Progenitor cell of endocrine pancreas (in vitro differentiated cells): ENCODE results near the gene ARHGAP8. TPM values are rescaled to one million over a fixed set of nuclear protein-coding genes. Genes with fewer than 3 reads are reported as not detected.

Experiments
- DNase-seq: peaks from one replicate; pipeline ENCODE4 v3.0.0; 2021; ENCODE audit warnings: low spot score; ENCODE audit not compliant: unreplicated experiment
- H3K27ac Mint-ChIP-seq: 2 replicates; pipeline ENCODE4 v1.8.0; 2021; ENCODE audit warnings: mild to moderate bottlenecking, moderate library complexity, mixed read lengths
- H3K27me3 Mint-ChIP-seq: 2 replicates; pipeline ENCODE4 v1.8.0; 2021; ENCODE audit warnings: mixed read lengths
- H3K36me3 Mint-ChIP-seq: 2 replicates; pipeline ENCODE4 v1.8.0; 2022; ENCODE audit warnings: mixed read lengths; ENCODE audit not compliant: insufficient read depth
- H3K4me1 Mint-ChIP-seq: 2 replicates; pipeline ENCODE4 v1.8.0; 2021; ENCODE audit warnings: low read depth, mixed read lengths
- H3K4me3 Mint-ChIP-seq: 2 replicates; pipeline ENCODE4 v1.8.0; 2021; ENCODE audit warnings: low read depth, mild to moderate bottlenecking, moderate library complexity, mixed read lengths
- H3K9me3 Mint-ChIP-seq: 2 replicates; pipeline ENCODE4 v1.8.0; 2021; ENCODE audit warnings: low read depth, mixed read lengths
- CTCF ChIP-seq: fragments of 200-600 bp; sonication (generic); IDR thresholded peaks from one replicate; pipeline ENCODE4 v1.5.0; 2021; ENCODE audit warnings: antibody characterized with exemption, mild to moderate bottlenecking; ENCODE audit not compliant: unreplicated experiment
- total RNA-seq: library from RNA; stranded (reverse); gene quantifications from 2 replicates; pipeline ENCODE4 v1.2.1, GENCODE V29; 2021

ARHGAP8 gene
- total RNA-seq, 1 donor from 2014 or later, result 100 TPM

GRCh38 chr22:44884968-44885805 lies 132.8 kb downstream of the ARHGAP8 start:
- peaks cover 4% of the 10 kb centered on the region for H3K36me3 Mint-ChIP-seq
- no peak overlapping the region for H3K27ac Mint-ChIP-seq
- H3K9me3 Mint-ChIP-seq, result no peaks in the 10 kb centered on the region
- no peaks in the 10 kb centered on the region for H3K27me3 Mint-ChIP-seq
- no peak for DNase-seq
- no peaks in the 10 kb centered on the region for H3K4me1 Mint-ChIP-seq
- no peak for TF ChIP-seq CTCF
- H3K4me3 Mint-ChIP-seq, result no peak overlapping the region

GRCh38 chr22:44885806-44886360 lies 133.5 kb downstream of the ARHGAP8 start:
- no peak for DNase-seq
- no peak for TF ChIP-seq CTCF
- Mint-ChIP-seq H3K4me1 (no peaks in the 10 kb centered on the region), H3K4me3 (no peak overlapping the region), H3K36me3 (peaks cover 4% of the 10 kb centered on the region), H3K27ac (no peak overlapping the region), H3K27me3 (no peaks in the 10 kb centered on the region), H3K9me3 (no peaks in the 10 kb centered on the region)

GRCh38 chr22:44887941-44888366 lies 135.6 kb downstream of the ARHGAP8 start:
- Mint-ChIP-seq H3K4me3 (no peak overlapping the region), H3K27ac (no peak overlapping the region), H3K27me3 (no peaks in the 10 kb centered on the region), H3K36me3 (no peaks in the 10 kb centered on the region), H3K4me1 (no peaks in the 10 kb centered on the region), H3K9me3 (no peaks in the 10 kb centered on the region)
- TF ChIP-seq CTCF, result no peak
- no peak for DNase-seq

DNA sequence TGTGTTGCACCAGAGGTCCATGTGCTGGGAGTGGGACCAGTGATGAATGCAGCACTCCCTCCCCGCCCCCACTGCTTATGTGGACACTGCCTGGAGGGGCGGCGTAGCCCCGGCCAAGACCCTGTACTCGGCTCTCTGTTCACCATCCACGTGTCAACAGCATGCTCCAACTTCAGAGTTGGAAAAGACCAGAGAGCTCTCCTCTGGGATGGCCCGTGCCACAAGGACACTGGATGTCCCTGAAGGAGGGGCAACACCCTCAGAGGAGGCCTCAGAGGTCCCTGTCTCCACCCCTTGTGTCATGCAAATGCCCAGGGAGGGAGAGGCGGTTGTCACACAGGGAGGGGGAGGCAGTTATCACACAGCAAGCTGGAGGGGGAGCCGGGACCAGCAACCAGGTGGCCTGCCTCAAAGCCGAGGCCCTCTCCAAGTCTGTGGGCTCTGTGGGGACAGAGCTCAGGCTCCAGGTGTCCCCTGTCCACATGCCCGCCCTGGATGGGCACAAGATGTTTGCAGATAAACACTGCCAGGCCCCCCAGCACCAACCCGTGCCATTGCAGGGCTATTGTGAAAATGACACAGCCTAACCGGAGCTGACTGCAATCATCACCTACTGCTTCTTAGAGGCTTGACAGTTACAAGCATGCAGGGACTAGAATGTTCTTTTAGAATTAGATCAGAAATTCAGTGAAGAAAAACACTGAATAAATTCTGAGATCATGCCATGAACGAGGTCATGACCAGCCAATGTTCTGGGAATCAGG lies 136.3 kb downstream of the ARHGAP8 start:
- no peak overlapping the region for H3K27ac Mint-ChIP-seq
- no peaks in the 10 kb centered on the region for H3K9me3 Mint-ChIP-seq
- DNase-seq, result no peak
- H3K4me3 Mint-ChIP-seq, result no peak overlapping the region
- H3K4me1 Mint-ChIP-seq, result no peaks in the 10 kb centered on the region
- no peak for TF ChIP-seq CTCF
- H3K36me3 Mint-ChIP-seq, result no peaks in the 10 kb centered on the region
- H3K27me3 Mint-ChIP-seq, result no peaks in the 10 kb centered on the region

DNA sequence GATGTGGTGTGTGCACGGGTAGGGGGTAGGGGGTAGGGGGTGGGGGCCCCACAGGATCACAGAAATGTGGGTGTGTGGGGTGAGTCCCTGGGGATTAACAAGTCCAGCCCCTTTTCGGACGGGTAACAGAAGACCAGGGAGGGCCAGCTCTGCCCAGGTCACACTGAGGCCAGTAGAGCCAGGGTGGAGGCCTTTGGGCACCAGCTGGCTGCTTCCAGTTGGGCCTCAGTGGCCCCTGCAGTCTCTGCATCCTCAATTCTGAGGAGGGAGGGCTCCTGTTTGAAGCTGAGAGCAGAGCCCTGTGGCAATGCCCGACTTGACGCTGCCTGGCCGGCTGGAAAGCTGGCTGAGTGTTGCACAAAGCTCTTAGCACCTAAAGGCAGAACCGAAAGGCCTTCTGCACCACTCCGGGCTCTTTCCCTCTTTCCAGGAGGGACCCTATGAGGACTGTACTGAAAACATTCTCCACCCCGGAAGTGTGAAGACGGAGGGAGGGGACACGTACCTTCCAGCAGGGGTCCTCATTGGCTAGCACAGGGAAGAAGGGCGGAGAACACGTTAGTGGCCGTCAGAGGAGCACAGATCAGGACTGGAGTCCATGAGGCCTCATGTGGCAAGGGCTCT lies 137.0 kb downstream of the ARHGAP8 start:
- DNase-seq, result no peak
- H3K27me3 Mint-ChIP-seq, result no peaks in the 10 kb centered on the region
- no peaks in the 10 kb centered on the region for H3K36me3 Mint-ChIP-seq
- H3K9me3 Mint-ChIP-seq, result no peaks in the 10 kb centered on the region
- no peak overlapping the region for H3K4me3 Mint-ChIP-seq
- H3K4me1 Mint-ChIP-seq, result no peaks in the 10 kb centered on the region
- TF ChIP-seq CTCF, result no peak
- no peak overlapping the region for H3K27ac Mint-ChIP-seq
